Mesenchymal stem cell (in vitro differentiated cells and primary cell): ENCODE data around the gene CCDC51.

Source experiments
- DNase-seq: peaks from one replicate; pipeline ENCODE4 v3.0.0-alpha.2; 2013
- H2AFZ ChIP-seq: one replicate; pipeline ENCODE4 v1.6.1; 2013; ENCODE audit warnings: low read depth, mild to moderate bottlenecking, control low read depth, inconsistent platforms, low read length, moderate library complexity
- H2AK5ac ChIP-seq: 2 replicates; pipeline ENCODE4 v1.6.1; 2013; ENCODE audit warnings: low read length, moderate library complexity, mild to moderate bottlenecking, inconsistent platforms; ENCODE audit not compliant: severe bottlenecking
- H2BK120ac ChIP-seq: one replicate; pipeline ENCODE4 v1.6.1; 2013; ENCODE audit warnings: low read depth, mild to moderate bottlenecking, inconsistent platforms, low read length, moderate library complexity
- H2BK12ac ChIP-seq, 2 experiments: one replicate each; pipeline ENCODE4 v1.6.1; 2013; ENCODE audit warnings: inconsistent platforms in 2 of 2, low read length in 2 of 2, mild to moderate bottlenecking in 2 of 2, moderate library complexity in 2 of 2, control low read depth in 1 of 2
- H2BK15ac ChIP-seq: one replicate; pipeline ENCODE4 v1.6.1; 2013; ENCODE audit warnings: mild to moderate bottlenecking, low read depth, inconsistent platforms; ENCODE audit not compliant: poor library complexity, severe bottlenecking
- H2BK5ac ChIP-seq: 2 replicates; pipeline ENCODE4 v1.6.1; 2013; ENCODE audit warnings: low read depth, mild to moderate bottlenecking, low read length, control low read depth, inconsistent platforms; ENCODE audit not compliant: poor library complexity, severe bottlenecking
- H3K14ac ChIP-seq, 2 experiments: one replicate each; pipeline ENCODE4 v1.6.1; 2013; ENCODE audit warnings: inconsistent platforms in 2 of 2, low read length in 2 of 2, control low read depth in 1 of 2, mild to moderate bottlenecking in 1 of 2, moderate library complexity in 1 of 2
- H3K18ac ChIP-seq, 2 experiments: one replicate each; pipeline ENCODE4 v1.6.1; 2013; ENCODE audit warnings: inconsistent platforms in 2 of 2, low read length in 2 of 2, control low read depth in 1 of 2, low read depth in 1 of 2, mild to moderate bottlenecking in 1 of 2
- H3K23ac ChIP-seq, 2 experiments: one replicate each; pipeline ENCODE4 v1.6.1; 2013; ENCODE audit warnings: inconsistent platforms in 2 of 2, low read length in 2 of 2, mild to moderate bottlenecking in 2 of 2, moderate library complexity in 2 of 2, control low read depth in 1 of 2
- H3K27ac ChIP-seq: 2 replicates; pipeline ENCODE4 v1.5.1; 2013; ENCODE audit warnings: mild to moderate bottlenecking, moderate library complexity, low read length, control low read depth, inconsistent platforms; ENCODE audit not compliant: poor library complexity, severe bottlenecking
- H3K27me3 ChIP-seq, 2 experiments: 2 replicates each; pipeline versions ENCODE4 v1.6.1 to v1.7.0; 2013; ENCODE audit warnings: low read length in 2 of 2, mild to moderate bottlenecking in 2 of 2, moderate library complexity in 2 of 2, control low read depth in 1 of 2, inconsistent platforms in 1 of 2; ENCODE audit not compliant: control insufficient read depth in 1 of 2, insufficient read depth in 1 of 2
- H3K36me3 ChIP-seq, 2 experiments: 2 replicates each; pipeline versions ENCODE4 v1.6.1 to v1.7.0; 2013; ENCODE audit warnings: low read length in 2 of 2, control low read depth in 1 of 2, inconsistent platforms in 1 of 2, low read depth in 1 of 2, mild to moderate bottlenecking in 1 of 2; ENCODE audit not compliant: insufficient read depth in 2 of 2, control insufficient read depth in 1 of 2
- H3K4ac ChIP-seq, 2 experiments: one replicate each; pipeline ENCODE4 v1.6.1; 2013; ENCODE audit warnings: inconsistent platforms in 2 of 2, low read length in 2 of 2, mild to moderate bottlenecking in 2 of 2, moderate library complexity in 2 of 2, control low read depth in 1 of 2, low read depth in 1 of 2
- H3K4me1 ChIP-seq: 2 replicates; pipeline ENCODE4 v1.6.1; 2013; ENCODE audit warnings: low read depth, low read length, control low read depth; ENCODE audit not compliant: control insufficient read depth, insufficient read depth
- H3K4me2 ChIP-seq: 2 replicates; pipeline ENCODE4 v1.6.1; 2013; ENCODE audit warnings: low read length, mild to moderate bottlenecking, inconsistent platforms; ENCODE audit not compliant: poor library complexity, severe bottlenecking
- H3K4me3 ChIP-seq, 2 experiments: 2 replicates each; pipeline versions ENCODE4 v1.5.1 to v1.7.0; 2013; ENCODE audit warnings: low read length in 2 of 2, mild to moderate bottlenecking in 2 of 2, control low read depth in 1 of 2, low read depth in 1 of 2; ENCODE audit not compliant: insufficient read depth in 1 of 2
- H3K79me1 ChIP-seq: replicated peaks from 2 replicates; pipeline ENCODE4 v1.6.1; 2013; ENCODE audit warnings: mild to moderate bottlenecking, control low read depth, low read length, inconsistent platforms; ENCODE audit not compliant: poor library complexity, severe bottlenecking
- H3K9ac ChIP-seq: 2 replicates; pipeline ENCODE4 v1.7.0; 2013; ENCODE audit warnings: mild to moderate bottlenecking, low read length, moderate library complexity
- H3K9me3 ChIP-seq: 2 replicates; pipeline ENCODE4 v1.7.0; 2013; ENCODE audit warnings: mild to moderate bottlenecking, low read length; ENCODE audit not compliant: control insufficient read depth
- H4K8ac ChIP-seq: one replicate; pipeline ENCODE4 v1.6.1; 2013; ENCODE audit warnings: inconsistent platforms, mild to moderate bottlenecking, low read length, moderate library complexity
- H4K91ac ChIP-seq: one replicate; pipeline ENCODE4 v1.6.1; 2013; ENCODE audit warnings: mild to moderate bottlenecking, low read length, inconsistent platforms
- WGBS: methylation state at CpG from one replicate; pipeline ENCODE4 v1.1.7; 2013; ENCODE audit warnings: mixed read lengths; 5-methylcytosine and 5-hydroxymethylcytosine counted together

Gene CCDC51

GRCh38 chr3:48419597-48419996, 20.3 kb downstream of the CCDC51 start:
- 93% methylated on average over 17 of the region's 17 CpGs for WGBS
- DNase-seq = no peak
- H3K23ac ChIP-seq = no peak overlapping the region
- H2BK15ac ChIP-seq = no peak overlapping the region
- H2AFZ ChIP-seq = no peak overlapping the region
- H4K8ac ChIP-seq = no peak overlapping the region
- H3K27me3 ChIP-seq = no peaks in the 10 kb centered on the region
- H2AK5ac ChIP-seq = no peak overlapping the region
- no peak overlapping the region for H3K18ac ChIP-seq
- H3K9ac ChIP-seq = no peak overlapping the region
- no peak overlapping the region for H2BK12ac ChIP-seq
- peaks cover 43 to 93% of the 10 kb centered on the region in 2 experiments for H3K36me3 ChIP-seq
- H3K9me3 ChIP-seq = no peaks in the 10 kb centered on the region
- H3K14ac ChIP-seq = no peak overlapping the region
- peaks cover 9% of the 10 kb centered on the region for H3K4me1 ChIP-seq
- H3K4ac ChIP-seq = no peak overlapping the region
- no peak overlapping the region for H4K91ac ChIP-seq
- H3K4me3 ChIP-seq = no peak overlapping the region
- no peak overlapping the region for H2BK5ac ChIP-seq
- no peak overlapping the region for H2BK120ac ChIP-seq
- H3K4me2 ChIP-seq = no peak overlapping the region
- no peak overlapping the region for H3K27ac ChIP-seq
- H3K79me1 ChIP-seq = peaks cover 50% of the 10 kb centered on the region

GRCh38 chr3:48419149-48419548, 20.8 kb downstream of the CCDC51 start:
- Histone ChIP-seq H2AFZ (no peak overlapping the region), H4K91ac (no peak overlapping the region), H3K9ac (no peak overlapping the region), H2BK120ac (no peak overlapping the region), H3K27ac (no peak overlapping the region), H2BK15ac (no peak overlapping the region), H2BK12ac (no peak overlapping the region), H2BK5ac (no peak overlapping the region), H3K4ac (no peak overlapping the region), H3K79me1 (peaks cover 46% of the 10 kb centered on the region), H3K23ac (no peak overlapping the region), H3K27me3 (no peaks in the 10 kb centered on the region), H3K4me3 (no peak overlapping the region), H3K14ac (no peak overlapping the region), H2AK5ac (no peak overlapping the region), H4K8ac (no peak overlapping the region), H3K4me1 (peaks cover 5% of the 10 kb centered on the region), H3K4me2 (no peak overlapping the region), H3K18ac (no peak overlapping the region), H3K9me3 (no peaks in the 10 kb centered on the region), H3K36me3 (peaks cover 47 to 93% of the 10 kb centered on the region in 2 experiments)
- WGBS = 99% methylated on average over 9 of the region's 9 CpGs
- DNase-seq = no peak

- no peaks in the 10 kb centered on the region for H3K9me3 ChIP-seq
- H3K4me2 ChIP-seq = no peak overlapping the region
- no peak overlapping the region for H3K23ac ChIP-seq
- no peak overlapping the region for H2BK120ac ChIP-seq
- no peak overlapping the region for H3K4me3 ChIP-seq
- no peak overlapping the region for H3K27ac ChIP-seq
- no peaks in the 10 kb centered on the region for H3K27me3 ChIP-seq
- H4K91ac ChIP-seq = no peak overlapping the region
- H2BK15ac ChIP-seq = no peak overlapping the region
- H3K4ac ChIP-seq = no peak overlapping the region
- H4K8ac ChIP-seq = no peak overlapping the region
- H2AFZ ChIP-seq = no peak overlapping the region
- H3K79me1 ChIP-seq = peaks cover 41% of the 10 kb centered on the region
- H3K14ac ChIP-seq = no peak overlapping the region
- no peak overlapping the region for H3K18ac ChIP-seq
- WGBS = 98% methylated on average over 9 of the region's 9 CpGs
- no peak overlapping the region for H2AK5ac ChIP-seq
- H2BK12ac ChIP-seq = no peak overlapping the region
- no peak overlapping the region for H3K9ac ChIP-seq
- H3K36me3 ChIP-seq = peaks cover 52 to 93% of the 10 kb centered on the region in 2 experiments
- H2BK5ac ChIP-seq = no peak overlapping the region
- DNase-seq = no peak
- peaks cover 3% of the 10 kb centered on the region for H3K4me1 ChIP-seq
These were observed 21.3 kb downstream of the CCDC51 start for GRCh38 chr3:48418651-48419050.

- Histone ChIP-seq H3K4me2 (no peak overlapping the region), H3K27me3 (no peaks in the 10 kb centered on the region), H4K8ac (no peak overlapping the region), H4K91ac (no peak overlapping the region), H2BK15ac (no peak overlapping the region), H3K79me1 (peaks cover 37% of the 10 kb centered on the region), H2AFZ (no peak overlapping the region), H3K4me3 (no peak overlapping the region), H3K9me3 (no peaks in the 10 kb centered on the region), H3K36me3 (peaks cover 57 to 93% of the 10 kb centered on the region in 2 experiments), H2BK12ac (no peak overlapping the region), H2AK5ac (no peak overlapping the region), H2BK5ac (no peak overlapping the region), H2BK120ac (no peak overlapping the region), H3K9ac (no peak overlapping the region), H3K23ac (no peak overlapping the region), H3K4ac (no peak overlapping the region), H3K27ac (no peak overlapping the region), H3K4me1 (peaks cover 3% of the 10 kb centered on the region), H3K18ac (no peak overlapping the region), H3K14ac (peak overlapping the region in 1 of 2 experiments; percentile 41)
- DNase-seq = no peak
- 96% methylated on average over 17 of the region's 17 CpGs for WGBS
These were observed 21.8 kb downstream of the CCDC51 start for GRCh38 chr3:48418140-48418539.
